NCI-H460 (cell line): ENCODE data around the gene DAPL1. TPM values are rescaled to one million over a fixed set of nuclear protein-coding genes. Genes with fewer than 3 reads are reported as not detected.

Experiments used
- total RNA-seq: library from RNA; depleted of rRNA; stranded (reverse); fragments of >200 nt; shearing (Covaris generic); gene quantifications from 2 replicates; pipeline ENCODE4 v1.2.3, GENCODE V29; 2014; rRNA removed

DAPL1 gene
- total RNA-seq, 1 experiment from 2014 or later: not detected

Other genes with a start within 250 kb of the DAPL1 start
- gene TANC1, start 173.3 kb downstream of the DAPL1 start, total RNA-seq: 12.1 and 14.9 TPM in 2 replicates